WERI-Rb-1 (cell line): ENCODE results near the gene ARHGEF26.
A peak's percentile ranks its signal among the peaks of the same experiment; 100 is the strongest.
"Not testable (repeated sequence)": the region's sequence is repeated elsewhere in the genome, so short reads cannot be mapped to it uniquely, and the experiment has no call there.

ENCODE experiments used
- DNase-seq: peaks from one replicate; pipeline ENCODE4 v3.0.0-alpha.2; 2020
- H3K27ac ChIP-seq: fragments of 250-450 bp; sonication (Bioruptor Pico); 2 replicates; pipeline ENCODE4 v1.5.1; 2020; ENCODE audit warnings: mild to moderate bottlenecking, moderate library complexity
- H3K27me3 ChIP-seq: fragments of 250-450 bp; sonication (Bioruptor Pico); 2 replicates; pipeline ENCODE4 v1.5.1; 2021; ENCODE audit warnings: mild to moderate bottlenecking, low read depth, moderate library complexity; ENCODE audit not compliant: insufficient read depth, severe bottlenecking
- H3K36me3 ChIP-seq: fragments of 250-450 bp; sonication (Bioruptor Pico); 2 replicates; pipeline ENCODE4 v1.5.1; 2020; ENCODE audit warnings: mild to moderate bottlenecking, moderate library complexity
- H3K4me3 ChIP-seq: 2 replicates; pipeline ENCODE4 v1.5.1; 2011; ENCODE audit warnings: low read depth, mild to moderate bottlenecking, control low read depth, low read length
- H3K9me3 ChIP-seq: fragments of 250-450 bp; sonication (Bioruptor Pico); 2 replicates; pipeline ENCODE4 v1.5.1; 2021; ENCODE audit warnings: mild to moderate bottlenecking, moderate library complexity; ENCODE audit not compliant: severe bottlenecking
- TF ChIP-seq, protein P1 (sequence below): IDR thresholded peaks from 2 replicates; pipeline ENCODE4 v1.5.1; 2011; ENCODE audit warnings: low read depth, mild to moderate bottlenecking, control low read depth, inconsistent platforms, low read length

Gene ARHGEF26

DNA sequence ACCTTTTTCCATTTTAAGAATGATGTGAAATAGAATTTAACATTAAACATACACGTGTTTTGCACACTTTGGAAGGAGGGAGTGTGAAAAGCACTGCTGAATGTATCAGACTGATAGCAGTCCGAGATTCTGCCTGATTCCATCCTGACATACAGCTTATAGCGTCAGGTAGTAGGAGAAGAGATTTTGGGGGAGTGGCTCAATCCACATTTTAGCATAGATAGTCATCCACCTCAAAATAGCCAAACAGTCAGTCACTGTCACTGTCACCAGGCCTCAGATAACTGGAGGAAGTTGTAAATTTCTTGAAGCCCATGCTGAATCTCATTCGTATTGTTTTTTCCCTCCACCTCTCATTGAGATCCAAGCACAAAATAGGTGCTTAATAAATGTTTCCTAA is 35.4 kb upstream of the ARHGEF26 start:
- Histone ChIP-seq H3K36me3 (no peaks in the 10 kb centered on the region), H3K9me3 (no peaks in the 10 kb centered on the region), H3K27ac (no peak overlapping the region), H3K27me3 (no peaks in the 10 kb centered on the region), H3K4me3 (no peak overlapping the region)
- TF ChIP-seq, protein P1, sequence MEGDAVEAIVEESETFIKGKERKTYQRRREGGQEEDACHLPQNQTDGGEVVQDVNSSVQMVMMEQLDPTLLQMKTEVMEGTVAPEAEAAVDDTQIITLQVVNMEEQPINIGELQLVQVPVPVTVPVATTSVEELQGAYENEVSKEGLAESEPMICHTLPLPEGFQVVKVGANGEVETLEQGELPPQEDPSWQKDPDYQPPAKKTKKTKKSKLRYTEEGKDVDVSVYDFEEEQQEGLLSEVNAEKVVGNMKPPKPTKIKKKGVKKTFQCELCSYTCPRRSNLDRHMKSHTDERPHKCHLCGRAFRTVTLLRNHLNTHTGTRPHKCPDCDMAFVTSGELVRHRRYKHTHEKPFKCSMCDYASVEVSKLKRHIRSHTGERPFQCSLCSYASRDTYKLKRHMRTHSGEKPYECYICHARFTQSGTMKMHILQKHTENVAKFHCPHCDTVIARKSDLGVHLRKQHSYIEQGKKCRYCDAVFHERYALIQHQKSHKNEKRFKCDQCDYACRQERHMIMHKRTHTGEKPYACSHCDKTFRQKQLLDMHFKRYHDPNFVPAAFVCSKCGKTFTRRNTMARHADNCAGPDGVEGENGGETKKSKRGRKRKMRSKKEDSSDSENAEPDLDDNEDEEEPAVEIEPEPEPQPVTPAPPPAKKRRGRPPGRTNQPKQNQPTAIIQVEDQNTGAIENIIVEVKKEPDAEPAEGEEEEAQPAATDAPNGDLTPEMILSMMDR = no peak
- no peak for DNase-seq

DNA sequence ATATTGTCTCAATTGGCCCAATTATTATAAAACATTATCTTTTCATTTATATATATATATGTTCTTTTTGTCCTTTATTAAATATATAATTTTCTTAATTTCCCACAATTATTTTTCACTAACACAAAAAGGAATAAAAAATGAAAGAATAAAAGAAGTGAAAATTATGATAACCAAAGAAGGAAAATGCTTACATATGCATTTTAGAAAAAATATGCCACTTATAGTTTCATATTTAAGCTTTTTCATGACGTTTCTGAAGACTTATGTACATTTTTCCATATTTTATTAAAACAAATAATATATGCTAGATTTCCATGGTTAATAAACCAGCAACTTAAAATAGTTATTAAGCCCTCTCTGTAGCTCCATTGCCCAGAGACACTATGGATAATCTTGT is 34.9 kb upstream of the ARHGEF26 start:
- H3K36me3 ChIP-seq = no peaks in the 10 kb centered on the region
- DNase-seq = no peak
- no peak overlapping the region for H3K4me3 ChIP-seq
- no peaks in the 10 kb centered on the region for H3K27me3 ChIP-seq
- H3K9me3 ChIP-seq = no peaks in the 10 kb centered on the region
- TF ChIP-seq, protein P1 = no peak
- H3K27ac ChIP-seq = no peak overlapping the region

DNA sequence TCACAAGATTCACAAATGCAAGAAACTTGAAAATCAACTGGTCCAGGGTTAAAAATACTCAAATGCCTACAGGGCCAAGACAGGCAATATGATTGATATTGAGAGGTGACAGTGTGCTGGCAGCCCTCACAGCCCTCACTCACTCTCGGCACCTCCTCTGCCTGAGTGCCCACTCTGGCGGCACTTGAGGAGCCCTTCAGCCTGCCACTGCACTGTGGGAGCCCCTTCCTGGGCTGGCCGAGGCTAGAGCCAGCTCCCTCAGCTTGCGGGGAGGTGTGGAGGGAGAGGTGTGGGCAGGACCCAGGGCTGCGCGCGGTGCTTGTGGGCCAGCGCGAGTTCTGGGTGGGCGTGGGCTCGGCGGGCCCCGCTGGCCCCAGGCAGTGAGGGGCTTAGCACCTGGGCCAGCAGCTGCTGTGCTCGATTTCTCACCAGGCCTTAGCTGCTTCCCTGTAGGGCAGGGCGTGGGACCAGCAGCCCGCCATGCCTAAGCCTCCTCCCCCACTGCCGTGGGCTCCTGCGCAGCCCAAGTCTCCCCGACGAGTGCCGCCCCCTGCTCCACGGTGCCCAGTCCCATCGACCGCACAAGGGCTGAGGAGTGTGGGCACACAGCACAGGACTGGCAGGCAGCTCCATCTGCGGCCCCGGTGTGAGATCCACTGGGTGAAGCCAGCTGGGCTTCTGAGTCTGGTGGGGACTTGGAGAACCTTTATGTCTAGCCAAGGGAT is 33.3 kb upstream of the ARHGEF26 start:
- not testable (repeated sequence) for H3K27ac ChIP-seq, H3K9me3 ChIP-seq, H3K36me3 ChIP-seq, DNase-seq, H3K27me3 ChIP-seq, H3K4me3 ChIP-seq

DNA sequence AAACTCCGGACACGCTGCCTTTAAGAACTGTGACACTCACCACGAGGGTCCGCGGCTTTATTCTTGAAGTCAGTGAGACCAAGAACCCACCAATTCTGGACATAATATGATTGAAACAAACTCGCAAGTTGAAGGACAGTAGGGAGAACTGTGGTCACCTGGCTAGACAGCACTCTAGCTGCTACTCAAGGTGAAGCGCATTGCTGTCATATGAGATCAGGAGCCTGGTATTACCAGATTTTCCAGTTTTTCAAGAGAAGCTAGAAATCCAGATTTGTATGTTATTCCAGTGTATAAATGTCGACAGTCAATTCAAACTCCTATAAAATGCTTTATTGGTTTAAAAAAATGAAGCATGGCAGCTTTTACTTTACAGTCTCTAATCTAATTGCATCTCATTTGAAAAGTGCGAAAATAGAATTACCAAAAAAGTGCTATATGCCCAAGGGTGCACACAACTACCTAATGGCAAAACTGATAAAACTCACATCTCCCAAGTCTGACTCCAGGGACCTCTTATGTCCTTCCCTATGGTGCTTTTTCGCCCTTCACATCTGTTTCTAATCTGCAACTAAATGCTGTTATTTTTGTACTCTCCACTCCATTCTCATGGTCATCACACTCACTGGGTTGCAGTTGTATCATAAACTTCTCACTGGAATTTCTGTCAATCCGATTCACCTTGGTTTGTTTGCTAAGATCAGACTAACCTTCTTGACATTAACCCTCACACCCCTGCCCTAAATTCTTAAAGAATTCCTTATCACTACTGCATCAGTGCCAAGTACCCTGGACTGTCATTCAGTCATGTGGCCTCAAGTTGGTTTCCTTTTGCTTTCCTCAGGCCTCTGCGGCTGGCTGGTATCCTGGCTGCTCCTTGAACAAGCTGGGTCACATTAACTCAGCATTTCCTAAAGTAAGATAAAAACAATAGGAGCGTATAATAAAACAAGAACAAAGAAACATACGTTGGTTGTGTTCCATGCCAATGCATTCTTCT is 31.5 kb upstream of the ARHGEF26 start:
- H3K36me3 ChIP-seq = no peaks in the 10 kb centered on the region
- DNase-seq = no peak
- H3K9me3 ChIP-seq = no peaks in the 10 kb centered on the region
- no peak overlapping the region for H3K4me3 ChIP-seq
- H3K27me3 ChIP-seq = no peaks in the 10 kb centered on the region
- TF ChIP-seq, protein P1 = no peak
- H3K27ac ChIP-seq = no peak overlapping the region

DNA sequence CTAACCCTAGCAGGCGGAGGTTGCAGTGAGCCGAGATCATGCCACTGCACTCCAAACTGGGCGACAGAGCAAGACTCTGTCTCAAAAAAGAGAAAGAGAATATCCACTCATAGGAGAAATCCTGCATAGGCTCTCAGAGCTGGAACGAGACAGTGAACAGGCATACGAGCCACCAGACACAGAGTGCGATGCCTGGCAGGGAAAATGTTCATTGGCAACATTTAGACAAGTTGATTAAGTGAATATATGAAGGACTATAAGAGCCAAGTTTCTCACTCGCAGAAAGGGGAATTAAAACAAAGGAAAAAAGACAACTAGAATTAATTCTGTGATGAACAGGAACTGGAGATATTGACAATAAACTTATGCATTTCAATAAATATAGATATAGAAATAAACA is 27.1 kb upstream of the ARHGEF26 start:
- TF ChIP-seq, protein P1 = no peak
- DNase-seq = no peak
- Histone ChIP-seq H3K27me3 (no peaks in the 10 kb centered on the region), H3K9me3 (no peaks in the 10 kb centered on the region), H3K27ac (no peak overlapping the region), H3K4me3 (no peak overlapping the region), H3K36me3 (no peaks in the 10 kb centered on the region)

DNA sequence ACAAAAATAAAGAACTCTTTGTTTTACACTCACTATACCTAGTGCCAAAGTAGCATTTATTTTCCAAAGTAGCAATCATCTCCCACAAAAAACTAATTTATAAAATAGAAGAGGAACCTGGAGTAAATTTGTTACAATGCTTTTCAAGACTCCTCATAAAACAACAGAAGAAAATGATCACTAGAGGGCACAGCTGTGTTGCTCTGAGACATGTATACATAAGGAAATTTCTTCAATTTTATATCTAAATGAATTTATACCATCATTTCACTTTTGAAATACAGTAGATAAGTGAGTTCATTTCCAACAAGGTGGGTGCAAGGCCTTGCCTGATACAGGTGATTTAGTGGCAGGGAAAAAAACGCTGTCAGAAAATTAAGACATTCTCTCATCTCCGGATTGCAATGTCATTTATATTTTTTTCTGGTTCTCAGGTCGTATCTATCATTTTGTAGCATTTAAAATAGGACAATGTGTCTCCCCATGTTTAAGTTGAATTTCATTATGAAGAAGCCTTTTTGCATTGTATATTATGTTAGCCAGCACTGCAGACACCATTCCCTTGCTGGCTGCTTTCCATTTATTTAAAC is 25.3 kb upstream of the ARHGEF26 start:
- H3K36me3 ChIP-seq = no peaks in the 10 kb centered on the region
- DNase-seq = no peak
- no peak overlapping the region for H3K4me3 ChIP-seq
- no peaks in the 10 kb centered on the region for H3K27me3 ChIP-seq
- TF ChIP-seq, protein P1 = 0 out of 2 replicates have a peak, but pooled peaks have one; percentile 9
- no peaks in the 10 kb centered on the region for H3K9me3 ChIP-seq
- no peak overlapping the region for H3K27ac ChIP-seq
